Gastroesophageal sphincter (tissue), 3 donors: ENCODE measurements around the gene BANK1.

Experiments
- POLR2A ChIP-seq, 2 donors: fragments of 450-650 bp; IDR thresholded peaks; one replicate each; pipeline ENCODE4 v1.6.1; 2017; ENCODE audit warnings: antibody characterized with exemption in 2 of 2, mild to moderate bottlenecking in 2 of 2, moderate library complexity in 1 of 2
- POLR2AphosphoS5 ChIP-seq: sonication (generic); formaldehyde crosslinking; IDR thresholded peaks from one replicate; pipeline ENCODE4 v1.6.1; 2017; ENCODE audit warnings: antibody characterized with exemption
- TF ChIP-seq, protein P1 (sequence below), 4 experiments: fragments of 200-600 bp in 2 of 4; fragments of 450-650 bp in 2 of 4; sonication (generic) in 1 of 4; IDR thresholded peaks; one replicate each; pipeline ENCODE4 v1.5.1; 2017 to 2019; ENCODE audit warnings: antibody characterized with exemption in 4 of 4, mild to moderate bottlenecking in 2 of 4, moderate library complexity in 2 of 4

DNA sequence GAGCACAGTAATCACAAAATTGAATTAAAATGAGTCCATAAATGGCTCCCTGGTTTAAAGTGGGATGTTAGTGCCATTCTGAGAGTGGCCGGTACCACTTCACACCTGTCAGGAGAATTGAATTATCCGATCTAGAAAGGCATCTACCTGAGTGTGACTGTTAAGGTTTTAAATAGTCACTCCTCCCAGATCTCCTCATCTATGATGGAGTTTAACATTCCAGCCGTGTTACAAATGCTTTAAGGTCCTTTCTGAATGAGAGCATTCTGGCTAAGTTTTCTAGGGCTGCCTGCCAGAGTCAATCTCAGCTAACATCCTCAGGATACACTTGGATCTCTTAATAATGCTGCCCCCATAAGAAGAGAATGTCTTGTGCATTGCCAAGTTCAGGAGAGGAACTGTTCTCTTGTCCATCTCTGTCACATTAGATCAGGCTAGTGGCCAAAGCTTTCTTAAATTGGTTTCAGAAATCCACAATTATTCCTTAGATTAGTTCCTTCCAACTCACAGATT is 323.6 kb downstream of the BANK1 start:
- TF ChIP-seq POLR2AphosphoS5 (no peak), POLR2A (IDR thresholded peaks at IDR 0.05) (no peak)
- TF ChIP-seq, protein P1, sequence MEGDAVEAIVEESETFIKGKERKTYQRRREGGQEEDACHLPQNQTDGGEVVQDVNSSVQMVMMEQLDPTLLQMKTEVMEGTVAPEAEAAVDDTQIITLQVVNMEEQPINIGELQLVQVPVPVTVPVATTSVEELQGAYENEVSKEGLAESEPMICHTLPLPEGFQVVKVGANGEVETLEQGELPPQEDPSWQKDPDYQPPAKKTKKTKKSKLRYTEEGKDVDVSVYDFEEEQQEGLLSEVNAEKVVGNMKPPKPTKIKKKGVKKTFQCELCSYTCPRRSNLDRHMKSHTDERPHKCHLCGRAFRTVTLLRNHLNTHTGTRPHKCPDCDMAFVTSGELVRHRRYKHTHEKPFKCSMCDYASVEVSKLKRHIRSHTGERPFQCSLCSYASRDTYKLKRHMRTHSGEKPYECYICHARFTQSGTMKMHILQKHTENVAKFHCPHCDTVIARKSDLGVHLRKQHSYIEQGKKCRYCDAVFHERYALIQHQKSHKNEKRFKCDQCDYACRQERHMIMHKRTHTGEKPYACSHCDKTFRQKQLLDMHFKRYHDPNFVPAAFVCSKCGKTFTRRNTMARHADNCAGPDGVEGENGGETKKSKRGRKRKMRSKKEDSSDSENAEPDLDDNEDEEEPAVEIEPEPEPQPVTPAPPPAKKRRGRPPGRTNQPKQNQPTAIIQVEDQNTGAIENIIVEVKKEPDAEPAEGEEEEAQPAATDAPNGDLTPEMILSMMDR (IDR thresholded peaks at IDR 0.05): no peak
